Temporal lobe (tissue), 1 donor: ENCODE results near the gene RIGI. TPM values are rescaled to one million over a fixed set of nuclear protein-coding genes. Genes with fewer than 3 reads are reported as not detected.

Experiments used
- total RNA-seq: library from RNA; depleted of rRNA; stranded (reverse); fragments of >200 nt; gene quantifications from one replicate; pipeline ENCODE4 v1.2.3, GENCODE V29; 2014

RIGI gene
- total RNA-seq, 1 donor from 2014 or later: 3.9 TPM

Other genes with a start within 250 kb of the RIGI start
- 12.0 TPM for gene ACO1, start 141.6 kb downstream of the RIGI start, total RNA-seq
- 3.0 TPM for gene SMIM27, start 26.1 kb upstream of the RIGI start, total RNA-seq
- gene TOPORS, start 26.4 kb upstream of the RIGI start, total RNA-seq: 32.5 TPM
- gene NDUFB6, start 47.0 kb upstream of the RIGI start, total RNA-seq: 27.0 TPM
- 0.25 TPM for gene TAF1L, start 109.5 kb upstream of the RIGI start, total RNA-seq